Activated CD8-positive, alpha-beta T cell treated with anti-CD3 and anti-CD28 coated beads for 36 hours (primary cell): ENCODE data around the gene ERBB4. TPM values are rescaled to one million over a fixed set of nuclear protein-coding genes. Genes with fewer than 3 reads are reported as not detected.

Experiments used
- ATAC-seq: fragments of 200-7000 bp; cut with Tn5 transposase; one replicate; pipeline ENCODE4 v1.10.0; 2021; ENCODE audit warnings: mild to moderate bottlenecking, moderate library complexity
- CTCF ChIA-PET: fragments of 350-600 bp; sonication (Branson Sonifier 250); formaldehyde crosslinking; loops from one replicate; lab custom pipeline; 2021; ENCODE audit warnings: antibody characterized with exemption; lab: Charles Lee
- POLR2A ChIA-PET: fragments of 350-600 bp; sonication (Branson Sonifier 250); formaldehyde crosslinking; loops from one replicate; lab custom pipeline; 2021; ENCODE audit warnings: antibody characterized with exemption; lab: Charles Lee
- DNase-seq: peaks from one replicate; pipeline ENCODE4 v3.0.0-alpha.2; 2020
- H3K27ac Mint-ChIP-seq: one replicate; pipeline ENCODE4 v1.8.0; 2021; ENCODE audit warnings: mild to moderate bottlenecking, mixed read lengths
- H3K27me3 Mint-ChIP-seq: one replicate; pipeline ENCODE4 v1.8.0; 2021; ENCODE audit warnings: mixed read lengths
- H3K36me3 Mint-ChIP-seq: one replicate; pipeline ENCODE4 v1.8.0; 2021; ENCODE audit warnings: low read depth, mixed read lengths
- H3K4me1 Mint-ChIP-seq: one replicate; pipeline ENCODE4 v1.8.0; 2021; ENCODE audit warnings: low read depth, mixed read lengths
- H3K4me3 Mint-ChIP-seq: one replicate; pipeline ENCODE4 v1.8.0; 2021; ENCODE audit warnings: mild to moderate bottlenecking, moderate library complexity, mixed read lengths
- H3K9me3 Mint-ChIP-seq: one replicate; pipeline ENCODE4 v1.8.0; 2021; ENCODE audit warnings: mixed read lengths
- CTCF ChIP-seq: fragments of 200-600 bp; IDR thresholded peaks from one replicate; pipeline ENCODE4 v1.8.0; 2022; ENCODE audit warnings: antibody characterized with exemption, mild to moderate bottlenecking
- intact Hi-C: fragments of 100-400 bp; cut with micrococcal nuclease; formaldehyde crosslinking; loops from one replicate; pipeline ENCODE4 v1.10.0; 2022
- total RNA-seq, 2 experiments: library from RNA; stranded (reverse); gene quantifications; one replicate each; pipeline ENCODE4 v1.2.3, GENCODE V29; 2021

Gene ERBB4
- total RNA-seq, 2 experiments from 2014 or later = not detected

- no peaks in the 10 kb centered on the region for H3K27me3 Mint-ChIP-seq
- peaks cover 5% of the 10 kb centered on the region for H3K9me3 Mint-ChIP-seq
- POLR2A ChIA-PET = no interaction called here
- H3K4me3 Mint-ChIP-seq = no peak overlapping the region
- intact Hi-C loops = no loop called here
- no peak for DNase-seq
- H3K4me1 Mint-ChIP-seq = no peaks in the 10 kb centered on the region
- CTCF ChIA-PET = no interaction called here
- TF ChIP-seq CTCF = no peak
- H3K27ac Mint-ChIP-seq = no peak overlapping the region
- no peaks in the 10 kb centered on the region for H3K36me3 Mint-ChIP-seq
- ATAC-seq = no peak
Measured at GRCh38 chr2:212145121-212145520, 393.5 kb downstream of the ERBB4 start.

GRCh38 chr2:212142631-212143030 lies 396.0 kb downstream of the ERBB4 start:
- CTCF ChIA-PET = no interaction called here
- intact Hi-C loops = no loop called here

GRCh38 chr2:212141499-212141898 lies 397.1 kb downstream of the ERBB4 start:
- intact Hi-C loops = no loop called here
- H3K4me3 Mint-ChIP-seq = no peak overlapping the region
- no peak for ATAC-seq
- DNase-seq = no peak
- peaks cover 7% of the 10 kb centered on the region for H3K9me3 Mint-ChIP-seq
- H3K27ac Mint-ChIP-seq = no peak overlapping the region
- no peaks in the 10 kb centered on the region for H3K4me1 Mint-ChIP-seq
- no peak for TF ChIP-seq CTCF
- H3K27me3 Mint-ChIP-seq = no peaks in the 10 kb centered on the region
- ChIA-PET CTCF (no interaction called here), POLR2A (no interaction called here)
- no peaks in the 10 kb centered on the region for H3K36me3 Mint-ChIP-seq

More at GRCh38 chr2:212142631-212143030, 396.0 kb downstream of the ERBB4 start:
- no peaks in the 10 kb centered on the region for H3K36me3 Mint-ChIP-seq
- H3K27ac Mint-ChIP-seq = no peak overlapping the region
- no peak overlapping the region for H3K4me3 Mint-ChIP-seq
- no peak for TF ChIP-seq CTCF
- POLR2A ChIA-PET = no interaction called here
- H3K9me3 Mint-ChIP-seq = peaks cover 6% of the 10 kb centered on the region
- ATAC-seq = no peak
- DNase-seq = no peak
- H3K27me3 Mint-ChIP-seq = no peaks in the 10 kb centered on the region
- no peaks in the 10 kb centered on the region for H3K4me1 Mint-ChIP-seq

- intact Hi-C loops = no loop called here
Measured at GRCh38 chr2:212136216-212136795, 402.3 kb downstream of the ERBB4 start.

GRCh38 chr2:212135739-212136138 lies 402.9 kb downstream of the ERBB4 start:
- intact Hi-C loops = no loop called here
- CTCF ChIA-PET = no interaction called here
- Mint-ChIP-seq H3K27ac (no peak overlapping the region), H3K36me3 (no peaks in the 10 kb centered on the region), H3K9me3 (peaks cover 5% of the 10 kb centered on the region), H3K4me1 (no peaks in the 10 kb centered on the region), H3K27me3 (no peaks in the 10 kb centered on the region), H3K4me3 (no peak overlapping the region)
- TF ChIP-seq CTCF = no peak
- POLR2A ChIA-PET = no interaction called here
- ATAC-seq = no peak
- DNase-seq = no peak

More at GRCh38 chr2:212136216-212136795, 402.3 kb downstream of the ERBB4 start:
- CTCF ChIA-PET = no interaction called here
- POLR2A ChIA-PET = no interaction called here
- DNase-seq (no peak), ATAC-seq (no peak)
- TF ChIP-seq CTCF = no peak
- peaks cover 5% of the 10 kb centered on the region for H3K9me3 Mint-ChIP-seq
- H3K4me1 Mint-ChIP-seq = no peaks in the 10 kb centered on the region
- H3K4me3 Mint-ChIP-seq = no peak overlapping the region
- H3K27me3 Mint-ChIP-seq = no peaks in the 10 kb centered on the region
- H3K36me3 Mint-ChIP-seq = no peaks in the 10 kb centered on the region
- no peak overlapping the region for H3K27ac Mint-ChIP-seq
